Activated CD4-positive, alpha-beta T cell treated with anti-CD3 and anti-CD28 coated beads for 36 hours (primary cell): ENCODE data around the gene DMRT2. TPM values are rescaled to one million over a fixed set of nuclear protein-coding genes. Genes with fewer than 3 reads are reported as not detected.

ENCODE experiments used
- ATAC-seq: fragments of 200-7000 bp; cut with Tn5 transposase; one replicate; pipeline ENCODE4 v1.10.0; 2021; ENCODE audit warnings: mild to moderate bottlenecking, moderate library complexity
- CTCF ChIA-PET: fragments of 350-600 bp; sonication (Branson Sonifier 250); formaldehyde crosslinking; loops from one replicate; lab custom pipeline; 2021; ENCODE audit warnings: antibody characterized with exemption; lab: Charles Lee
- POLR2A ChIA-PET: fragments of 350-600 bp; sonication (Branson Sonifier 250); formaldehyde crosslinking; loops from one replicate; lab custom pipeline; 2021; ENCODE audit warnings: antibody characterized with exemption, inconsistent platforms; lab: Charles Lee
- DNase-seq: peaks from one replicate; pipeline ENCODE4 v3.0.0-alpha.2; 2020
- H3K27ac Mint-ChIP-seq: one replicate; pipeline ENCODE4 v1.8.0; 2021; ENCODE audit warnings: mixed read lengths
- H3K27me3 Mint-ChIP-seq: one replicate; pipeline ENCODE4 v1.8.0; 2021; ENCODE audit warnings: mixed read lengths
- H3K36me3 Mint-ChIP-seq: one replicate; pipeline ENCODE4 v1.8.0; 2021; ENCODE audit warnings: low read depth, mixed read lengths
- H3K4me1 Mint-ChIP-seq: one replicate; pipeline ENCODE4 v1.8.0; 2021; ENCODE audit warnings: mixed read lengths
- H3K4me3 Mint-ChIP-seq: one replicate; pipeline ENCODE4 v1.8.0; 2021; ENCODE audit warnings: mild to moderate bottlenecking, moderate library complexity, mixed read lengths
- H3K9me3 Mint-ChIP-seq: one replicate; pipeline ENCODE4 v1.8.0; 2021; ENCODE audit warnings: low read depth, mixed read lengths
- intact Hi-C, 2 experiments: fragments of 100-400 bp; cut with DNase I in 1 of 2; cut with micrococcal nuclease in 1 of 2; formaldehyde crosslinking; loops; one replicate each; pipeline versions ENCODE4 v1.14.2 to v1.15.1; 2022 to 2024; cut with DNase I, micrococcal nuclease
- total RNA-seq, 2 experiments: library from RNA; stranded (reverse); gene quantifications; one replicate each; pipeline ENCODE4 v1.2.3, GENCODE V29; 2021

The DMRT2 gene
- not detected for total RNA-seq

DNA sequence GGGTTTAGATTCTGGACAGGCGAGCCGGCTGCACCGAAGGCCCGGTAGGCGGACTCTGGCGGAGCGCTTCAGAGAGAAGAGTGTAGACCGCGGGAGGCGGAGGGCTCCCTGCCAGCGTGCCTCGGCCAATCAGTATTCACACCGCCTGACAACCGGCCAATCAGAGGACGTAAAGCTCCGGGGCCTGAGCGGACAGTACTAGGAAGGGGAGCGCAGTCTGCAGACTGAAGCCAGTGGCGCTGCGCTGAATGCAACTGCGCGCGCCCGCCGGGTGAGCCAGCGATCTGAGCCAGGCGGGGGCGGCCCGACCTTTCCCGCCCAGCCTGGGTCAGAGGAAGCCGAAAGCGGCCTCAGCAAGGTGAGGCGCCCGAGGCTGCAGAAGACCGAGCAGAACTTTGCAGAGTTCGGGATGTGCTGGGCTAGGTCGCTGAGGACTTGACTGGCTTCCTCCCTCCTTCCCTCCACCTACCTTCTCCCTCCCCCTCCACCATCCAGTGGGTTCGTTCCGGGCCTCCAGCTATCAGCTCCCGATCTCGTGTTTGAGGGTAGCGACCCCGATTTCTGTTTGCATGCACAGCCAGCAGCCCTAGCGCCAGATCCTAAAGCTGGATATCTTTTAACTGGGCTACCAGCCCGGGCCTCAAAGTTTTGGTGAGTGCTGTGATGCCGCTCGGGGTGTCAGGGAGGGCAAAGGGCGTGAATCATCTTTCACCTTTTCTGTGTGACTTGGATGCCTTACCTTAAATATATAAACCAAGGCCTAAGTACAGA is at the start of gene DMRT2:
DMRT2 (plus strand) TSS at position 233 of the 771 bp plus-strand sequence. CDS start 1,257 bp downstream, outside the sequence.
- ChIA-PET CTCF (interaction anchor here (0.6 kb wide), 1 partner anchor 262 kb away, joined by 4 read pairs; no protein-coding TSS in a partner anchor), POLR2A (no interaction called here)
- peak within 1 kb of the TSS; percentile 10 for H3K4me3 Mint-ChIP-seq
- ATAC-seq: peak; percentile 73
- peaks cover 3% of the 10 kb centered on the region for H3K9me3 Mint-ChIP-seq
- H3K36me3 Mint-ChIP-seq: peaks cover 2% of the 10 kb centered on the region
- peak; percentile 59 for DNase-seq
- H3K27ac Mint-ChIP-seq: no peak within 1 kb of the TSS
- H3K4me1 Mint-ChIP-seq: peaks cover 53% of the 10 kb centered on the region
- intact Hi-C loops: loop anchor here in 1 of 2 experiments (1.0 to 5.0 kb wide), 2 partner anchors 78 to 548 kb away; partner anchors contain the start of gene KANK1
- peaks cover 77% of the 10 kb centered on the region for H3K27me3 Mint-ChIP-seq

DNA sequence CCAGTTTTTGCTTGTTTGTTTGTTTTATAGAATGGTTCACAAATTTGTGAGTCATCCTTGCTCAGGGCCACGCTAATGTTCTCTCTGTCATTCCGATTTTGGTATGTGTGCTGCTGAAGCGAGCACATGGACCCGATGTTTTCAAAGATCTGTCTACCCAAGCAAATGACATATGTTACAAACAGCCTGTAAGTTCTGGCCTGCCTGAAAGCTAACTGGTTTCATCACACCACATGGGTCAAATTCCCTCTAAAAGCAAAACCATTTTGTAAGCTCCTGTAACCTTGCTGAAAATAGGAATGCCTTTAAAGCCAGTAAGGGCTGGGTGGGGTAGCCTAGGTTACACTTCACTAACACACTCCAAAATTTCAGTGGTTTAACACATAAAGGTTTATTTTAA is 48.3 kb upstream of the DMRT2 start:
- Mint-ChIP-seq H3K4me1 (peaks cover 5% of the 10 kb centered on the region), H3K27me3 (peaks cover 12% of the 10 kb centered on the region), H3K27ac (no peak overlapping the region), H3K36me3 (no peaks in the 10 kb centered on the region), H3K4me3 (no peak overlapping the region), H3K9me3 (no peaks in the 10 kb centered on the region)
- no peak for ATAC-seq
- ChIA-PET POLR2A (no interaction called here), CTCF (interaction anchor here (1.5 kb wide), 1 partner anchor 10 kb away, joined by 4 read pairs; no protein-coding TSS in a partner anchor)
- intact Hi-C loops: loop anchor here in 1 of 2 experiments (5.0 kb wide), 1 partner anchor 390 kb away; no protein-coding TSS in a partner anchor
- no peak for DNase-seq

DNA sequence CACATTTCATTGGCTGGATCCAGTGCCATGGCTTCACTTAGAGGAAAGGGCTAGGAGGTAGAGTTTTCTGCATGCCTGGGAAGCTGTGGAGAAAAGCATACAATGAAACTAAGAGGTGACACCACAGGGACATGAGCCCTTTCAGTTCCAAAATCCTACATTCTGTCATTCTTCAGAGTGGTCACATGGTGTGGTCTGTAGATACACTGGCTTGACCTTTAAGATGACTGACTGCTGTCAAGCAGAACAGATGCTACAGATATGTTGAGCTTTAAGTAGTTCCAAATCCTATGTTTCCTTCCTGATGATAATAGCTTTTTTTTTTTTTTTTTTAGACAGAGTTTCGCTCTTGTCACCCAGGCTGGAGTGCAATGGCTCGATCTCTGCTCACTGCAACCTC is 47.5 kb upstream of the DMRT2 start:
- Mint-ChIP-seq H3K4me1 (peaks cover 5% of the 10 kb centered on the region), H3K36me3 (no peaks in the 10 kb centered on the region), H3K27me3 (peaks cover 19% of the 10 kb centered on the region), H3K27ac (no peak overlapping the region), H3K4me3 (no peak overlapping the region), H3K9me3 (no peaks in the 10 kb centered on the region)
- CTCF ChIA-PET: interaction anchor here (0.6 to 1.7 kb wide), 3 partner anchors 36 to 353 kb away, joined by 3 to 7 read pairs (median 3); no protein-coding TSS in a partner anchor
- DNase-seq (no peak), ATAC-seq (no peak)
- intact Hi-C loops: loop anchor here in 1 of 2 experiments (5.0 kb wide), 1 partner anchor 390 kb away; no protein-coding TSS in a partner anchor
- POLR2A ChIA-PET: no interaction called here

DNA sequence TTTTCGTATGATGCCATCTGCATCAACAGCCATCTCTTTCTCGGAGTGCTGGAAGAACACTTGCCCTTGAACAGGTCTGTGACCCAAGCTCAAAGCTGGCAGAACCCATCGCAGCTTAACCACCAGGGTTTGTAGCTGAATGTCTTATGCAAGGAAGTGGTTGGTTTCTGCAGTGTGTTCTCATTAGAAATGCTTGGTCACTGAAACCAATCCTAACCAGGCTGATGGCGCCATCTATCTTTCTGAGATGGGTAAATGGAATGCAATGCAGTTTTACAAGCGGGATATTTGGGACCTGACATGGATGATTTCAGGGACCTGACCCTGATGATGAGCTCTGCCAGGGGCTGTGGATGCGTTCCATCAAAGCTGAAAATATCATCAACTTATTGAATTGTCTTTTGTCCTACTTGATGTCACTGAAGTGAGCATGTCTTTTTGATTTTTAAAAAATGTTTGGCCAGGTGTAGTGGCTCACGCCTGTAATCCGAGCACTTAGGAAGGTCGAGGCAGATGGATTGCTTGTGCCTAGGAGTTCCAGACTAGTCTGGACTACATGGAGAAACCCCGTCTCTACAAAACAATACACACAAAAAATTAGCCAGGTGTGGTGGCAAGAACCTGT is 45.0 kb upstream of the DMRT2 start:
- Mint-ChIP-seq H3K27me3 (peaks cover 35% of the 10 kb centered on the region), H3K4me3 (no peak overlapping the region), H3K9me3 (no peaks in the 10 kb centered on the region), H3K27ac (no peak overlapping the region), H3K36me3 (no peaks in the 10 kb centered on the region), H3K4me1 (peaks cover 2% of the 10 kb centered on the region)
- peak; percentile 48 for ATAC-seq
- intact Hi-C loops: loop anchor here in 1 of 2 experiments (5.0 kb wide), 1 partner anchor 618 kb away; no protein-coding TSS in a partner anchor
- CTCF ChIA-PET: interaction anchor here (0.6 to 1.2 kb wide), 5 partner anchors 10 to 119 kb away, joined by 3 to 4 read pairs (median 3); no protein-coding TSS in a partner anchor
- DNase-seq: peak; percentile 27
- POLR2A ChIA-PET: no interaction called here

DNA sequence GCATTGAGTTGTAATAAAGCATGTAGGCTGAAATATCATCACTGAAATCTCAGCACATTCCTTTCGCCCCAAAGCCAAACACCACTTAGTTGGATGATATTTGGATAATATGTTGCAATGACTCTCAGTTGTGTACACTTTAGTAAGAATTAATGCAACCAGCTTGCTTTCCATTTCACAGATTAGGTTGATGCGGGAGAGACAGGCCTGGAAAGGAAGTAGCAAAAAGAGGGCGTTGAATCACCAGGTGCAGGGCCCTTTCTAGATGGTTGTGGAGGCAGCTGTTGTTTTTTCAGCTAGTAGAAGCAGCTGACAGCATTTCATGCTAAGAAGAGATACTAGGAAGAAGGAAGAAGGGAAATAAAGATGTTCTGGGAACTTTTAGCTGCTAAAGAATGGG is 42.8 kb upstream of the DMRT2 start:
- no peak for ATAC-seq
- Mint-ChIP-seq H3K4me1 (peaks cover 2% of the 10 kb centered on the region), H3K4me3 (no peak overlapping the region), H3K36me3 (no peaks in the 10 kb centered on the region), H3K27ac (no peak overlapping the region), H3K27me3 (peaks cover 36% of the 10 kb centered on the region), H3K9me3 (no peaks in the 10 kb centered on the region)
- ChIA-PET CTCF (interaction anchor here (0.6 kb wide), 1 partner anchor 139 kb away, joined by 3 read pairs; no protein-coding TSS in a partner anchor), POLR2A (no interaction called here)
- intact Hi-C loops: loop anchor here in 1 of 2 experiments (5.0 kb wide), 1 partner anchor 620 kb away; no protein-coding TSS in a partner anchor
- DNase-seq: no peak

DNA sequence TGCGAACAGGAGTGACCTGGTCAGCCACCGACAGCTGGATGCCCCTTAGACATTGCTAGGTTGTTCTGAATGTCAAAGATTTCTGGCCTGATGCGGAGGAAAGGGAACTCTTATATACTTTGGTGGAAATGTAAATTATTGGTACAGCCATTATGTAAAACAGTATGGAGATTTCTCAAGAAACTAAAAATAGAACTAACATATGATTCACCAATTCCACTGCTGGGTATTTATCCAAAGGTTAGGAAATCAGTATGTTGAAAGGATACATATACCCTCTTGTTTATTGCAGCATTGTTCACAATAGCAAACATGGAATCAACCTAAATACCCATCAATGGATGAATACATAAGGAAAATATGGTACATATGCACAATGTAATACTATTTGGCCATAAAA is 41.9 kb upstream of the DMRT2 start:
- intact Hi-C loops: loop anchor here in 1 of 2 experiments (2.0 to 5.0 kb wide), 2 partner anchors 395 to 621 kb away; no protein-coding TSS in a partner anchor
- Mint-ChIP-seq H3K4me3 (no peak overlapping the region), H3K9me3 (no peaks in the 10 kb centered on the region), H3K4me1 (peaks cover 2% of the 10 kb centered on the region), H3K27me3 (peaks cover 36% of the 10 kb centered on the region), H3K36me3 (no peaks in the 10 kb centered on the region), H3K27ac (no peak overlapping the region)
- no peak for ATAC-seq
- DNase-seq: no peak
- POLR2A ChIA-PET: no interaction called here
- CTCF ChIA-PET: interaction anchor here (0.6 to 2.9 kb wide), 4 partner anchors 115 to 546 kb away, joined by 3 to 24 read pairs (median 5); no protein-coding TSS in a partner anchor

DNA sequence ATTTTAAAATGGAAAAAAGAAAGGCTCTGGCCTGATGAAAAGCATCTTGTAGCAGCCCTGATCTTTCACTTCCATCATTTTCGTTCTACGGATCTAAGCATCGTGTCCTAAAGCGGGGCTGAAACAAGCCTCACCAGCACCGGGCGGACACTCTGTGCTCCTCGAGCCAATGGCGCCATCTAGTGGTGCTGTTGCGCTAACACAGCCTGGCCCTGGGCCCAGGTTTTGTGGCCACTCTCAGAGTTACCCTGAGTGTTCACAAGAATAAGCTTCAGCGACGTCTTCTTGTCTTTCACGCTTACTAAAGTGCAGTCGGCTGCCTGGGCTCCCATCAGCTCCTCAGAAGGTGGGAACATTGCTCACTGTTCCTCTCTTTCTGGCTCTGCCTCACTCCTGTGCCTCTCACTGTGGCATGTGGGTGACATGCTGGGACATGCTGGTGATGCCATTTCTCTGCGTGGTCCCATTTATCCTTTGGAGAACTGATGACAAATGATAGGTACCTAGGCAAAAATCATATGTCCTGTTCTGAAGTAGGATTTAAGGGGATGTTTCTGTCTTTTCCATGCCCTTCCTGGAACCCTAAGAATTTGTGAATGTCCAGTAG is 41.0 kb upstream of the DMRT2 start:
- intact Hi-C loops: loop anchor here in 1 of 2 experiments (1.0 to 5.0 kb wide), 3 partner anchors 116 to 622 kb away; no protein-coding TSS in a partner anchor
- Mint-ChIP-seq H3K4me1 (peaks cover 2% of the 10 kb centered on the region), H3K9me3 (no peaks in the 10 kb centered on the region), H3K27me3 (peaks cover 36% of the 10 kb centered on the region), H3K4me3 (no peak overlapping the region), H3K27ac (no peak overlapping the region), H3K36me3 (no peaks in the 10 kb centered on the region)
- ChIA-PET POLR2A (no interaction called here), CTCF (interaction anchor here (0.6 to 3.2 kb wide), 27 partner anchors 9 to 1146 kb away, joined by 3 to 24 read pairs (median 3); no protein-coding TSS in a partner anchor)
- DNase-seq (peak; percentile 85), ATAC-seq (peak; percentile 98)

DNA sequence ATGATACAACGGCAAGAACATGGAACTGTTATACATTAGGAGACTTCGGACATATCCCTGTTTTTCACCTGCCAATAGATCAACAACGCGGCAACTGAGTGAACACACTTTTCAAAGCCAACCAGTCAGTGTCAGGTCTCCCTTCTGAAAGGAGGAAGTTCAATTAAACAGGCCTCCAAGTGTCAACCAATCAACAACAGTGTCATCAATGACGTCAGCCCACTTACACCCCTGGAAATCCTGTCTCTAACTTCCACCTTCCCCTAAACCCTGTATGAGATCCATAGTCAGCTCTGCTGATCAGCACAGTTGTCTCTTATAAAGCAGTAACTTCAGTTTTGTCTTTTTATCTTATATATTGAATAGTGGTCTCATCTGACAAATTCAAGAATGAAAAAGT is 37.1 kb upstream of the DMRT2 start:
- CTCF ChIA-PET: interaction anchor here (0.8 kb wide), 1 partner anchor 9 kb away, joined by 3 read pairs; no protein-coding TSS in a partner anchor
- no peaks in the 10 kb centered on the region for H3K4me1 Mint-ChIP-seq

DNA sequence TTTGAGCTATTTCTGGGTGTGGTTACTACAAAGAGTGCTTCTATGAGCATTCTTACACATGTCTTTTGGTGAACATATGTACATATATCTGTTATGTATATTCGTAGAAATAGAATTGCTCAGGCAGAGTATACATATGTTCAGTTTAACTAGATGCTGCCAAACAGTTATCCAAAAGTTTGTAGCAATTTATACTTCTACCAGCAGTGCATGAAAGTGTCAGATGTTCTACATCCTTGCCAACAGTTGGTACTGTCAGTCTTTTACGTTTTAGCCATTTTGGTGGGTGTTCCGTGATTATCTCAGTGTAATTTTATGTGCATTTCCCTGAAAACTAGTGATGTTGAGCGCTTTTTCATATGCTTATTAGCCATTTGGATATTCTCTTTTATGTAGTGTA is 35.9 kb upstream of the DMRT2 start:
- intact Hi-C loops: loop anchor here in 1 of 2 experiments (10.0 kb wide), 1 partner anchor 591 kb away; no protein-coding TSS in a partner anchor
- POLR2A ChIA-PET: no interaction called here
- ATAC-seq (no peak), DNase-seq (no peak)
- no peak overlapping the region for H3K27ac Mint-ChIP-seq
- peaks cover 33% of the 10 kb centered on the region for H3K27me3 Mint-ChIP-seq
- no peaks in the 10 kb centered on the region for H3K4me1 Mint-ChIP-seq
- CTCF ChIA-PET: interaction anchor here (1.0 kb wide), 1 partner anchor 14 kb away, joined by 3 read pairs; no protein-coding TSS in a partner anchor
- no peak overlapping the region for H3K4me3 Mint-ChIP-seq
- no peaks in the 10 kb centered on the region for H3K9me3 Mint-ChIP-seq
- H3K36me3 Mint-ChIP-seq: no peaks in the 10 kb centered on the region

More for the DNA sequence above, 37.1 kb upstream of the DMRT2 start:
- Mint-ChIP-seq H3K27me3 (peaks cover 33% of the 10 kb centered on the region), H3K27ac (no peak overlapping the region), H3K9me3 (no peaks in the 10 kb centered on the region), H3K36me3 (no peaks in the 10 kb centered on the region), H3K4me3 (no peak overlapping the region)
- no peak for ATAC-seq
- intact Hi-C loops: loop anchor here in 1 of 2 experiments (10.0 kb wide), 1 partner anchor 592 kb away; no protein-coding TSS in a partner anchor
- no peak for DNase-seq
- POLR2A ChIA-PET: no interaction called here

DNA sequence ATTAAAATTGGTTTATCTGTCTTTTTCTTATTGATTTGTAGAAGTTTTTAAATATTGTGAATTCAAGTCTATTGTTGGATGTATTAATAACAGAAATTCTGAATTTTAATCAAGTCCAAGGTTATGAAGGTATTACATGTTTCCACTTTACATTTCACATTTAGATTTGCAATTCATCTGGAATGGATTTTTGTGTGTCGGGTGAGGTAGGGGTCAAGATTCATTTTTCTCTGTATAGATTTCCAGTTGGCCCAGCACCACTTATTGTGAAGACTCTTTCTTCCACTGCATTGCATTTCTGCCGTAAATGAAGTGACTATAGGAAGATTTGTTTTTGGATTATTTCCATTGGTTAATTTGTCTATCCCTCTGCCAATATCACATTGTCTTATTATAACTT is 35.5 kb upstream of the DMRT2 start:
- DNase-seq (no peak), ATAC-seq (no peak)
- Mint-ChIP-seq H3K27ac (no peak overlapping the region), H3K27me3 (peaks cover 29% of the 10 kb centered on the region), H3K36me3 (no peaks in the 10 kb centered on the region), H3K9me3 (no peaks in the 10 kb centered on the region), H3K4me3 (no peak overlapping the region), H3K4me1 (no peaks in the 10 kb centered on the region)
- intact Hi-C loops: loop anchor here in 1 of 2 experiments (10.0 kb wide), 1 partner anchor 590 kb away; no protein-coding TSS in a partner anchor
- ChIA-PET CTCF (interaction anchor here (1.0 kb wide), 1 partner anchor 14 kb away, joined by 3 read pairs; no protein-coding TSS in a partner anchor), POLR2A (no interaction called here)
